Transverse colon (tissue), 3 donors: ENCODE results near the gene BAAT.

ENCODE experiments used
- EP300 ChIP-seq: sonication (generic); formaldehyde crosslinking; IDR thresholded peaks from one replicate; pipeline ENCODE4 v1.6.1; 2017; ENCODE audit warnings: antibody characterized with exemption, low read depth
- TF ChIP-seq, protein P1 (sequence below), 5 experiments: fragments of 200-600 bp in 3 of 5; fragments of 450-650 bp in 2 of 5; sonication (generic) in 3 of 5; IDR thresholded peaks; 1 replicate in 2 of 5; 2 replicates in 3 of 5; pipeline ENCODE4 v1.5.1; 2016 to 2017; ENCODE audit warnings: antibody characterized with exemption in 5 of 5, inconsistent platforms in 3 of 5, mild to moderate bottlenecking in 2 of 5, moderate library complexity in 1 of 5

GRCh38 chr9:101417389-101417788 is 32.6 kb upstream of the BAAT start:
- TF ChIP-seq, protein P1, sequence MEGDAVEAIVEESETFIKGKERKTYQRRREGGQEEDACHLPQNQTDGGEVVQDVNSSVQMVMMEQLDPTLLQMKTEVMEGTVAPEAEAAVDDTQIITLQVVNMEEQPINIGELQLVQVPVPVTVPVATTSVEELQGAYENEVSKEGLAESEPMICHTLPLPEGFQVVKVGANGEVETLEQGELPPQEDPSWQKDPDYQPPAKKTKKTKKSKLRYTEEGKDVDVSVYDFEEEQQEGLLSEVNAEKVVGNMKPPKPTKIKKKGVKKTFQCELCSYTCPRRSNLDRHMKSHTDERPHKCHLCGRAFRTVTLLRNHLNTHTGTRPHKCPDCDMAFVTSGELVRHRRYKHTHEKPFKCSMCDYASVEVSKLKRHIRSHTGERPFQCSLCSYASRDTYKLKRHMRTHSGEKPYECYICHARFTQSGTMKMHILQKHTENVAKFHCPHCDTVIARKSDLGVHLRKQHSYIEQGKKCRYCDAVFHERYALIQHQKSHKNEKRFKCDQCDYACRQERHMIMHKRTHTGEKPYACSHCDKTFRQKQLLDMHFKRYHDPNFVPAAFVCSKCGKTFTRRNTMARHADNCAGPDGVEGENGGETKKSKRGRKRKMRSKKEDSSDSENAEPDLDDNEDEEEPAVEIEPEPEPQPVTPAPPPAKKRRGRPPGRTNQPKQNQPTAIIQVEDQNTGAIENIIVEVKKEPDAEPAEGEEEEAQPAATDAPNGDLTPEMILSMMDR (IDR thresholded peaks at IDR 0.05): no peak
- no peak for TF ChIP-seq EP300
